SU-DHL-6 (cell line): ENCODE measurements around the gene ARHGAP8.

Experiments used
- H2AFZ ChIP-seq: fragments of 200-600 bp; sonication (generic); 2 replicates; pipeline ENCODE4 v1.6.1; 2014; ENCODE audit warnings: low read depth, mild to moderate bottlenecking, moderate library complexity, mixed read lengths, antibody characterized with exemption, low read length; ENCODE audit not compliant: severe bottlenecking
- H3F3A ChIP-seq: fragments of 200-600 bp; shearing (Covaris generic); 2 replicates; pipeline ENCODE4 v1.6.0; 2016; ENCODE audit warnings: antibody characterized with exemption, mild to moderate bottlenecking; ENCODE audit not compliant: insufficient read depth
- H3K27ac ChIP-seq: fragments of 200-600 bp; sonication (generic); 2 replicates; pipeline ENCODE4 v1.5.1; 2016; ENCODE audit warnings: low read depth, mild to moderate bottlenecking, low read length, moderate library complexity, mixed read lengths
- H3K27me3 ChIP-seq: fragments of 200-600 bp; sonication (generic), shearing (Covaris generic); 2 replicates; pipeline ENCODE4 v1.6.0; 2014; ENCODE audit warnings: mild to moderate bottlenecking, low read length
- H3K36me3 ChIP-seq: fragments of 200-600 bp; sonication (generic); 2 replicates; pipeline ENCODE4 v1.6.1; 2014; ENCODE audit warnings: mild to moderate bottlenecking, low read length, mixed read lengths
- H3K4me2 ChIP-seq: fragments of 300-600, 200-600 bp; shearing (Covaris generic), sonication (generic); 2 replicates; pipeline ENCODE4 v1.6.0; 2014; ENCODE audit warnings: low read length, low read depth, mild to moderate bottlenecking; ENCODE audit not compliant: poor library complexity, severe bottlenecking
- H3K4me3 ChIP-seq: fragments of 200-600 bp; sonication (generic); 2 replicates; pipeline ENCODE4 v1.5.1; 2014; ENCODE audit warnings: antibody characterized with exemption, low read length, mild to moderate bottlenecking, mixed read lengths; ENCODE audit not compliant: insufficient read depth, poor library complexity, severe bottlenecking
- H3K79me2 ChIP-seq: fragments of 200-600 bp; sonication (generic); 2 replicates; pipeline ENCODE4 v1.6.1; 2014; ENCODE audit warnings: mild to moderate bottlenecking, low read length, moderate library complexity; ENCODE audit not compliant: insufficient read depth
- H3K9ac ChIP-seq: fragments of 200-600 bp; sonication (generic); 2 replicates; pipeline ENCODE4 v1.7.0; 2014; ENCODE audit warnings: mild to moderate bottlenecking, low read length
- H3K9me2 ChIP-seq: fragments of 200-600 bp; sonication (generic); replicated peaks from 2 replicates; pipeline ENCODE4 v1.6.1; 2014; ENCODE audit warnings: low read length; ENCODE audit not compliant: insufficient read depth
- H3K9me3 ChIP-seq: fragments of 200-600 bp; sonication (generic); 2 replicates; pipeline ENCODE4 v1.6.1; 2014; ENCODE audit warnings: low read length, mixed read lengths; ENCODE audit not compliant: insufficient read depth
- H4K20me1 ChIP-seq: fragments of 200-600 bp; sonication (generic); 2 replicates; pipeline ENCODE4 v1.6.1; 2014; ENCODE audit warnings: low read depth, mild to moderate bottlenecking, antibody characterized with exemption, low read length, moderate library complexity, mixed read lengths
- CTCF ChIP-seq: fragments of 200-600 bp; sonication (generic); IDR thresholded peaks from one replicate; pipeline ENCODE4 v1.5.1; 2017; ENCODE audit warnings: antibody characterized with exemption, mild to moderate bottlenecking, low read length, moderate library complexity; ENCODE audit not compliant: insufficient read depth, poor library complexity, severe bottlenecking
- EZH2phosphoT487 ChIP-seq: fragments of 200-600 bp; sonication (generic), shearing (Covaris generic); conservative IDR thresholded peaks from 2 replicates; pipeline ENCODE4 v1.6.1; 2018; ENCODE audit warnings: mild to moderate bottlenecking, antibody characterized with exemption, low read length, moderate library complexity, mixed read lengths

Gene ARHGAP8

GRCh38 chr22:44839061-44839460, 86.7 kb downstream of the ARHGAP8 start:
- no peak overlapping the region for H3K27ac ChIP-seq
- H3K9ac ChIP-seq, result no peak overlapping the region
- H3K4me3 ChIP-seq, result no peak overlapping the region
- no peaks in the 10 kb centered on the region for H3K9me2 ChIP-seq
- TF ChIP-seq EZH2phosphoT487 (no peak), CTCF (no peak)
- no peaks in the 10 kb centered on the region for H3K36me3 ChIP-seq
- H3K4me2 ChIP-seq, result no peak overlapping the region
- H3K27me3 ChIP-seq, result no peaks in the 10 kb centered on the region
- H3K9me3 ChIP-seq, result no peaks in the 10 kb centered on the region
- H4K20me1 ChIP-seq, result no peaks in the 10 kb centered on the region
- H2AFZ ChIP-seq, result no peak overlapping the region
- H3K79me2 ChIP-seq, result no peaks in the 10 kb centered on the region
- H3F3A ChIP-seq, result no peaks in the 10 kb centered on the region

- TF ChIP-seq EZH2phosphoT487 (no peak), CTCF (no peak)
- Histone ChIP-seq H3K27ac (no peak overlapping the region), H3K9me2 (no peaks in the 10 kb centered on the region)
These were observed 87.3 kb downstream of the ARHGAP8 start for GRCh38 chr22:44839721-44840120.

GRCh38 chr22:44840611-44841322, 88.4 kb downstream of the ARHGAP8 start:
- H3K4me3 ChIP-seq, result no peak overlapping the region
- H3K9me3 ChIP-seq, result no peaks in the 10 kb centered on the region
- H3K9me2 ChIP-seq, result no peaks in the 10 kb centered on the region
- no peaks in the 10 kb centered on the region for H3K36me3 ChIP-seq
- no peak overlapping the region for H3K27ac ChIP-seq
- no peaks in the 10 kb centered on the region for H3K79me2 ChIP-seq
- no peaks in the 10 kb centered on the region for H4K20me1 ChIP-seq
- no peak overlapping the region for H3K9ac ChIP-seq
- H2AFZ ChIP-seq, result no peak overlapping the region
- TF ChIP-seq EZH2phosphoT487 (no peak), CTCF (no peak)
- no peaks in the 10 kb centered on the region for H3K27me3 ChIP-seq
- H3F3A ChIP-seq, result no peaks in the 10 kb centered on the region
- no peak overlapping the region for H3K4me2 ChIP-seq

More at GRCh38 chr22:44839721-44840120, 87.3 kb downstream of the ARHGAP8 start:
- H3F3A ChIP-seq, result no peaks in the 10 kb centered on the region
- H3K9ac ChIP-seq, result no peak overlapping the region
- no peaks in the 10 kb centered on the region for H3K79me2 ChIP-seq
- H3K27me3 ChIP-seq, result no peaks in the 10 kb centered on the region
- H2AFZ ChIP-seq, result no peak overlapping the region
- H3K9me3 ChIP-seq, result no peaks in the 10 kb centered on the region
- H4K20me1 ChIP-seq, result no peaks in the 10 kb centered on the region
- H3K4me2 ChIP-seq, result no peak overlapping the region
- no peak overlapping the region for H3K4me3 ChIP-seq
- no peaks in the 10 kb centered on the region for H3K36me3 ChIP-seq
